ENCODE measurements around the gene WNT8A.
A peak's percentile ranks its signal among the peaks of the same experiment; 100 is the strongest.
"Not testable (repeated sequence)": the region's sequence is repeated elsewhere in the genome, so short reads cannot be mapped to it uniquely, and the experiment has no call there.

The WNT8A gene

GRCh38 chr5:138051441-138052296, 32.2 kb upstream of the WNT8A start:
- no peak overlapping the region for H3K27ac Mint-ChIP-seq
- H3K4me3 Mint-ChIP-seq, result no peak overlapping the region
- no peaks in the 10 kb centered on the region for H3K9me3 Mint-ChIP-seq
- no peaks in the 10 kb centered on the region for H3K36me3 Mint-ChIP-seq (ENCODE audit: low read depth)
- no peaks in the 10 kb centered on the region for H3K4me1 Mint-ChIP-seq
- TF ChIP-seq CTCF (IDR thresholded peaks at IDR 0.05; ENCODE audit: unreplicated experiment in 3 of 3), result no peak
- H3K27me3 Mint-ChIP-seq (ENCODE audit: low read depth), result peaks cover 5% of the 10 kb centered on the region

- not testable (repeated sequence) for H3K27ac Mint-ChIP-seq; H3K4me3 Mint-ChIP-seq; H3K9me3 Mint-ChIP-seq; H3K36me3 Mint-ChIP-seq (ENCODE audit: low read depth); H3K27me3 Mint-ChIP-seq (ENCODE audit: low read depth); H3K4me1 Mint-ChIP-seq
These were observed 31.1 kb upstream of the WNT8A start for GRCh38 chr5:138052718-138053117.

DNA sequence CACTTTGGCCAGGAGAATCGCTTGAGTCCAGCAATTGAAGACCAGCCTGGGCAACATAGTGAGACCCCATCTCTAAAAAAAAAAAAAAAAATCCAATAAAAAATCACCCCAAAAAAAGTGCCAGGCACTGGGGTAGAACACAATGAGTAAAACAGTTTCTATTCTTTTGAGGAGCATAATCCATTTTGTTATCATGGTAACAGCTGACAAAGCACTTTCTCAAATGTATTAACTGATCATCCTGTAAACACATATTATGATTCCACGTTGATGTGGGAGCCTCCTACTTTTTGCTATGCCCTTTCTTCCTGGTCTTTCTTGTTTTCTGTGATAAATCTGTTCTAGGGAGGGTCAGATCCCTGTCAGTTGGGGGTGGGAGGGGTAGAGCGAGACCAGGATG, 30.3 kb upstream of the WNT8A start:
- H3K4me3 Mint-ChIP-seq, result no peak overlapping the region
- no peaks in the 10 kb centered on the region for H3K9me3 Mint-ChIP-seq
- H3K36me3 Mint-ChIP-seq (ENCODE audit: low read depth), result no peaks in the 10 kb centered on the region
- H3K4me1 Mint-ChIP-seq, result no peaks in the 10 kb centered on the region
- no peak overlapping the region for H3K27ac Mint-ChIP-seq
- no peak for TF ChIP-seq CTCF (IDR thresholded peaks at IDR 0.05; ENCODE audit: unreplicated experiment in 3 of 3)
- H3K27me3 Mint-ChIP-seq (ENCODE audit: low read depth), result peaks cover 5% of the 10 kb centered on the region

- H3K27me3 Mint-ChIP-seq (ENCODE audit: low read depth), result peaks cover 5% of the 10 kb centered on the region
- no peak overlapping the region for H3K27ac Mint-ChIP-seq
- H3K9me3 Mint-ChIP-seq, result no peaks in the 10 kb centered on the region
- no peaks in the 10 kb centered on the region for H3K4me1 Mint-ChIP-seq
- H3K4me3 Mint-ChIP-seq, result no peak overlapping the region
- TF ChIP-seq CTCF (IDR thresholded peaks at IDR 0.05; ENCODE audit: unreplicated experiment in 3 of 3), result no peak
- no peaks in the 10 kb centered on the region for H3K36me3 Mint-ChIP-seq (ENCODE audit: low read depth)
These were observed 29.6 kb upstream of the WNT8A start for GRCh38 chr5:138054206-138054605.

GRCh38 chr5:138054847-138055558, 28.8 kb upstream of the WNT8A start:
- H3K27me3 Mint-ChIP-seq (ENCODE audit: low read depth), result peaks cover 5% of the 10 kb centered on the region

More at GRCh38 chr5:138054847-138055558, 28.8 kb upstream of the WNT8A start:
- Mint-ChIP-seq H3K27ac (no peak overlapping the region), H3K36me3 (ENCODE audit: low read depth) (no peaks in the 10 kb centered on the region), H3K4me1 (no peaks in the 10 kb centered on the region), H3K9me3 (no peaks in the 10 kb centered on the region), H3K4me3 (peak overlapping the region in 2 of 3 experiments; percentile 31 to 37)
- no peak for TF ChIP-seq CTCF (IDR thresholded peaks at IDR 0.05; ENCODE audit: unreplicated experiment in 3 of 3)
